ENCODE measurements around the gene IL33.

Gene IL33

DNA sequence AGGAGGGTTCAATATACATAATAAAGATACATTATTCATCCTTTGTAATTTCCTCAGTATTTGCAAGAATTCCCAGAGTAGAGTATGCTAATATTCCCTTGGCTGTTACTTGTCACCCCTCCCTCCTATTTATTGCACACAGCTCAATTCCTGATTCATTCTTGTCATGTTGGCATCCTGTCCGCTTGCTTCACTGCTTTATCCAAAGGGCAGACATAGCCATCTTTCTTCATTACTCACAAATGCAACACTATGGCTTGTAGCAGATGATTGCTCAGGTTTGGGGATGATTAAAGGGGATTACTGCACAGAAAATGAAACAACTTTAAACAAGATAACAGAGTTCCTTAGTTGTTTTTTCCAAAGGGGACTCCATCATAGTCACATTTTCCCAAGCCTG lies 1.2 kb upstream of the IL33 start:
- intact Hi-C loops (cut with DNase I), result no loop called here
- DNase-seq, result no peak

DNA sequence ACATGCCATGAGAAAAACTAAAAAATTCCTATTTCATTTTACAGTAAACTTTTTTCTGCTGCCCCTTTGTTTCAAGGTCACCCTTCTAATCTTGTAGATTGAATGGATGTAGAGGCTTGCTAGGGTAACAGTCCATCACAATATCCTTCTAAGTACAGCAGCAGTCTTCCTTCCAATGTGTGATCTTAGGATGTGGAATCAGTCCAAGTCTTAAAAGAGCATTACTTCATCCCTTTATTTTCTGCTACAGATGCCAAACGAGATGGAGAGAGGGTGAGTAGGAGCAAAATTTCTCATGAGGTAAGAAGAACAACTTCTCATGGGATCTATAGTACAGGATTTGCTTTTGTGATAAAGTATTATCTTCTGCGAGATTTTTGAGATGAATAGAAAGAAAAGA lies 704 bp upstream of the IL33 start:
- DNase-seq, result no peak
- intact Hi-C loops (cut with DNase I), result no loop called here

DNA sequence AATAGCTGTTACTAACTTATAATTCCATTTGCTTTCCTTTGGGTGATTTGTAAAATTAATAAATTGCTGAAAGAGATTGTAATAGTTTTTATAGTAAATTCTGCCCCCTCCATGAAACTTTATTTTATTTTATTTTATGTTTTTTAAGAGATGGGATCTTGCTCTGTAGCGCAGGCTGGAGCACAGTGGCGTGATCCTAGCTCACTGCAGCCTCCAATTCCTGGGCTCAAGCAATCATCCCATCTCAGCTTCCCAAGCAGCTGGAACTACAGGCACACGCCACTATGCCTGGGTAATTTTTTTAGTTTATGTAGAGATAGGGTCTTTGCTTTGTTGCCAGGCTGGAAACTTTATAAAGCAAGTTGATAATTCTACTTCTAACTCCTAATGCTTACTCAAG lies 395 bp downstream of the IL33 start:
- intact Hi-C loops (cut with DNase I), result no loop called here
- DNase-seq, result no peak

DNA sequence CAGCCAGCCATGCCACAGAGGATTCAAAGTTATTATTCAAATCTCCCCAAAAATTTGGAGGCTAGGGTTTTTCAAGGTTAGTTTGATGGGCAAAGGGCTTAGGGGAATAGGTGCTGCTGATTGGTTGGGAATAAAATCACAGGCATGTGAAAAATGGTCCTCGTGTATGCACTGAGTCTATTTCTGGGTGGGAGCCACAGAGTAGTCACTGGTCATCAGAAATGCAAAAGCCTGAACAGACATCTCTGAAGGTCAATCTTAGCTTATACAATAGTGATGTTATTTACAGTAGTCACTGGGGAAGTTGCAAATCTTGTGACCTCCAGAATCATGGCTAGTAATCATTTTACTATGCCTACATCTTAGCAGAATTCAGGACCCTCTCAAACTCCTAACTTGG lies 1.3 kb downstream of the IL33 start:
- intact Hi-C loops (cut with DNase I), result no loop called here

DNA sequence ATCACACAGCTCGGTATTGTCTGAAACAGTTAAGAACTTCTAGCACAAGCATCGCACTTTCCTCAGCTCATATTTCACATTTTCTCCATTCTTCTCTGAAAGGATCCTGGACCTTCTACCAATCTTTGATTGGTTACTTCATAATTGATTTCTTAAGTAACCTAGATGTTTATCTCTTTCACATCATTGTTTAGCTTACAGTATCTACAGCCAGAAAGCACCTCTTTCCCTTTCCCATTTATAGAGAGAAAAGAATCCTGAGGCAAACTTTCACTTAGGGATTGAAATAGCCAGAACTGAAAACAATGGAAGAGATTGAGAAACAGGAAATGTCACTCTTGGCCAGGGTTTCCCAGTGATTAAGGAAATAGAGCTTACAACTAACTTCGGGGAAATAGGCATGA lies 2.5 kb downstream of the IL33 start:
- intact Hi-C loops (cut with DNase I), result no loop called here
- no peak for DNase-seq

More for the DNA sequence above, 1.3 kb downstream of the IL33 start:
- no peak for DNase-seq

DNA sequence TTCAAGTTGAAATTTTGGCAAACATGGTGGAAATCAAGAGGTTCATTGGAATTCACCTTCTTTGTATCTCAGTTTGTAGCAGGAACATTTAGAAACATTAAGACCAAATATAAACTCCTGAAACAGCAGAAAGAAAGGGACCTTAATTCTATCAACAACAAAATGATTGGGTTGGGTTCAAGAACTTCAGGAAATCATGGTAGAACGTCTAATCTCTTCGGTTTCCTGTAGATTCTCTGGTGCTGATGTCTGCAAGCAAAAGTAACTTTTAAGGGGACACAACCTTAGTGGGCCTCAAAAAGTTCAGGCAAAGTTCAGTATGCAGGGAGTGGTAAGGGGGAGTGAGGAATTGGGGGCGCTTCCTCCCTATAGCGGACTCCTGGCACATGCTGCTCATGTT lies 3.4 kb downstream of the IL33 start:
- DNase-seq, result no peak
- intact Hi-C loops (cut with DNase I), result no loop called here

DNA sequence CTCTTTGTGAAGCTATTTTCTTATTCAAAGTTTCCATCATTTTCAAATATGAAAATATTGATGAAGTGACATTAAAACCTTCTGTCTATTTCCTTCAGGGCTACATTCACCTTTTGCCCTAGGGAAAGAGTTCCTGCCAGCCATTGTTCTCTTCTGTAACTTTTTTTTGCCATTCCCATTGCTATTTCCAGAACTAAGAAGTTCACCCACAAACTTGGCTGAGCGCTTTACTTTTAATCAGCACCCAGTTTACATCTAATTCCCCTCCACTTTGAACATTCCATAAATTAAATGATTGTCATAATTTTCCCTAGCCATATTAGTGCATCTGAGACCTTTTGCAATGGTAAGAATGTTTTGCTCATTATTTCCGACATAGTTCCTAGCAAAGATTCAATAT lies 4.4 kb downstream of the IL33 start:
- DNase-seq, result no peak
- intact Hi-C loops (cut with DNase I), result no loop called here

DNA sequence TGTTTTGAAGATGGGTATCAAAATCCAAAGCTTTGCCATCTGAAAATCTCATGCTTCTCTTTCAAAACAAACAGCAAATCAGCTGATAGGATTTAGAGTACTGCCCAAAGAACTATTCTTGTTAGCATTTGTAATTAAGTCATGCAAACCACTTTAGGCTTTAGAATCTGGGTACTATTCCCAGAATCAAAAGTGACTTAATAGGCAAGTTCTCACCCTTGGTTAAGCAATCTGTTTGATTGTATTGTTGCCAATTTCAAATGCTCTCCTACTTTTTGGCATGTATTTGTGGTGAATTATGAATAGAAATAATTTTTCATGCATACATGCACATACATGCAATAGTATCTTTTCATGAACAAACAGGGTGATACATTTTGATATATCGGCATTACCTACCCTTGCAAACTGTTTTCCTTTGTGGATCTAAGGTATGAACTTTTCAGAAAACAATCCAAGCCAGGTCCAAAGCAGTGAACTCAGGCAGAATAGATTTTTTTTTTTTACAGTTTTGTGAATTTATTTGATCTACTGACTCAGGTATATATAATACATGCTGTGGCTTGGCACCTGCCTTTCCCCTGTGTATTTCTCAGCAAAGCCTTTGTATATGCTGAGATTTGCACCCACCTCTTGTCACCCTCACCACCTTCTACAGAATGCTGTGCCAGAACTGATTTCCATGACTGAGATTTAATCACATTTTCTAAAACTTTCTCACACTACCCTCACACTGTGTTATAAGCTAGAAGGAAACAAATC lies 9.0 kb downstream of the IL33 start:
- no peak for DNase-seq
- intact Hi-C loops (cut with DNase I), result no loop called here

DNA sequence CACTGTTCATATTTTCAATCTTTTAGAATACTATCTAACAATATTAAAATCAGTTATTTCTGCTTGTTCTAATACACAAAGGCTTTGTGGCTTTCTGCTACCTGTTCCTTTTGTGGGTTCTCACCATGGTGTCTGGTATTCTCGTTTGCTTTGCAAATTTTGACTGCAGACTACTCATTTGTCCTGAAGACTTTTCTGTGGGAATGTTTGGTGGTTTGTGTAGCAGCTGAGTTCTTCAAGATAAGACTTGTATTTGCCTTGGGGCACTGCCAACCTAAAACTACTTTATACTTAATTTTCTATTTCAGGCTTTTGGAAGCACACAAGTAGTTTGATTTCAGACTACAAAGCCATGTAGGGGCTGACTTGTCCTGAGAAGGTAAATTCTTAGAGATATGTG lies 11.1 kb downstream of the IL33 start:
- intact Hi-C loops (cut with DNase I), result no loop called here
- DNase-seq, result no peak

DNA sequence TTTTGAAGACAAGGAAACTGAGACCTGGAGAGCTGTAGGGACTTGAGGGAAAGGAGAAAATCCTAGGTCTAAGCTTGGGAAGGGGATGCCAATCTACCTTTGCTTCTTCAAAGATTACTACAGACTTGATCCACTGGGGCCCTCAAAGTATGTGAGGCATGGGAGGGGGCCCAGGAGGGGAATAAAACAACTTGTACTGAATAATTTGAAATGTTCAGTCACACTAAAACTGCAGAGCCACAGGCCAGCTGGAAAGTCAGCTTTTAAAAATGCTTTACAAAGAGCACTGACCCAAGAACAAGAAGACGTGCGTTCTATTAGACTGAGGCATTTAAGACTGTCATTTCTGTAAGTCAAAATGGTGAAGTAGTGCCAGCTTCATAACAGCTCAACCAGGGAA lies 13.6 kb downstream of the IL33 start:
- intact Hi-C loops (cut with DNase I), result no loop called here
- no peak for DNase-seq

DNA sequence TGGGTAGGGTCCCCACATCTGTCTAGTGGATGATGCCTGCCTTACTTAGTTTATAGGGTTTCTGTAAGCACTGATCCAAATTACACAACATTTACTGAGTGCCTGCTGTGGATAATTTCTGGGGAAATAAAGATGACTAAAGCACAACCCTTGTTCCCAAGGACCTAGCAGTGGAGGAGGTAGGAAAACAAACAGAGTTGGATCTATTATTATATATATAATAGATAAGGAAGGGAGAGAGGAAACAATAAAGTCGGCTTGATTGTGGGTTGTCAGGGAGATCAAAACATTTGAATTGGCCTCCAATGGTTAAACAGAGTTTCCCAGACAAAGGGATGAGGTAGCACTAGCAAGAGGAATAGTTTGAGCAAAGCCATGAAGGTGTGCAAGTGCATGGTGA lies 14.0 kb downstream of the IL33 start:
- intact Hi-C loops (cut with DNase I), result no loop called here
- no peak for DNase-seq

DNA sequence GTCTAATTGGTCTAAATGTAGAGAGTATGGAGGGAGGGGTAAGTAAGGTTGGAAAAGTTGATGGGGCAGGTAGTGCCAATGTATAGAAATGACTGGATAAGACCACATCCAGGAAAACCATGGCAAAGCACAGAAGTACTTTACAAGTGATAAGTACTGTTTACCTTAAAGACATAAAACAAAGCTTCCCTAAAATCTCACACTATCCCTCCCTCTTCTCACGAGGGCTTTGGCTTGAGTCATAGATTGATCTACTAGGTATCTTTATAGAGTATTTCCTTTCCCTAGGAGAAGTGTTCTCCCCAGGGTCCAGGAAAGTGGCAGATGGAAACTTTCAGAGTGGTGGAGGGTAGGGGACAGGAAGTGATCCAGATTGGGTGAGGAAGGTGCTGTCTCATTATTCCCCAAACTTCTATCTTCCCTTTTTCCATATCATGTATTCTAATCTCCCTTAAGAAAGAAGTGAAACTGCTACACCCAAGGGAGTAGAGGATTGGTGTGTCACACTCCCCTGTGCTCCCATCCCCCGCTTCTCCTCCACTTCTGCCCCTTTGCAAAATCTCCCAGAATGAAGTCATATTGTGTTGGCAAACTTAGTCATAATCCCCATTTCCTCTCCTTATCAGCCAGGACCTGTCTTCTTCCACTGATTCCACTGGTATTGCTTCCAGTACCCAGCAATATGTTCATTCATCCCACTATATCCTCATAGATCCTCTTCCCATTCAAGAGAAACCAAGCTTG lies 14.6 kb downstream of the IL33 start:
- DNase-seq, result no peak
- intact Hi-C loops (cut with DNase I), result no loop called here

DNA sequence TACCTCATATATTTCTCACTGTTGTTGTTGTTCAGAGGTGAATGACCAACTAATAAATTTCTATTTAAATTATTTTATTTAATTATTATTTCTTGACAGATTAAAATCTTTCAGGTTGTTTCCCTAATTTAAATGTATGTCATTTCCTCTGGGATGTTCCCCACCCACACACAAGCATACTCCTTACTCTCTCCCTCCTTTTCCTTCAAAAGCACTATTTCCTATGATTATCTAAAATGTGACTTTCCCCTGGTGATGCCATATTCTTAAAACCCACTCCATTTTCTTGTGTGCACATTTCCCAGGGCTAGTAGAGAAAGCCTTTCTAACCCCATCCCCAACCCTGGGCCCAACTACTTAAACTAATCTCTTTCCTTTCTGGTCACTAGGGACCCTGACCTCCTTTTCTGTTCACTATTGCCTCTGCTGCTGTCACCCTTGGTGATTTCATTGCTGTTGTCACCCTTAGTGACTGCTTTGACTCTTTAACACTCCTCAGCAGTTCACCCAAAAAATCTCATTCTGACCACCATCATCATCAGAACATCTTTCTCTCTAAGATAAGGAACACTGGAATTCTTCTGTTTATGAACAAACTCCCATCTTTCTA lies 16.8 kb downstream of the IL33 start:
- intact Hi-C loops (cut with DNase I), result no loop called here
- DNase-seq, result no peak

DNA sequence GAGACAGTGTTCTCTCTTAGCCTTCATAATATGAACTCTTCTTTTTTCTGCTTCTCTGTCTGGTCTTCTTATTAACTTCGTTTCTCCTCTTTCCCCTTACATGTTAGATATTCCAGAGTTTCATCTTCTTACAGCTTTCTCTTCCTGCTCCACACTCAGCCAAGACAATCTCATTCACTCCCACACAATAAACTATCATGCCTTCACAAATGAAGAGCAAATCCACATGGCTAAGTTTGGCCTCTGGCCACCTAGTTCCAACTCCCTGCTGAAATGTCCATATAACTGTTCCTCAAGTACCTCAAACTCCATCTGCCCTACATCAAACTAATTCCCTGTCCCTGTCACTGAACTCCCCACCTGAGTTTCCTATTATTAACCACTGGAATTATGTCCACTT lies 18.4 kb downstream of the IL33 start:
- no peak for DNase-seq
- intact Hi-C loops (cut with DNase I), result no loop called here

DNA sequence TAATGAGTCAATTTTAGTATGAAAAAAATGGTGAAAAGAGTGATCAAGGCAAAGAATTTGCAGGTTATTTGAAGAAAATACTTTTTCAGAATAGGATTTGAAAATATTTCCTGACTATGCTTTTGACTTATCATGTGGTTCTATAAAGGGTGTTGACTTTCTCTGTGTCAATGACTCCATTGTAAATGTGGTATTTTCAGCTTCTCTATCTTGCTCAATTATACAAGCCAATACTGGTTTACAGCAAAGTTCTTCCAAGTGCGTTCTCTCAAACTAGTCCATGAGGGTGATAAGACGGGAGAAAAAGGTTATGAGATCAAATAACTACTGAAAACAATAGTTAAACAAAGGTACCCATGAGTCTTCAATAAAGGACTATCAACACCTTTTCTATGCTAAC lies 21.7 kb downstream of the IL33 start:
- intact Hi-C loops (cut with DNase I), result no loop called here
- no peak for DNase-seq

DNA sequence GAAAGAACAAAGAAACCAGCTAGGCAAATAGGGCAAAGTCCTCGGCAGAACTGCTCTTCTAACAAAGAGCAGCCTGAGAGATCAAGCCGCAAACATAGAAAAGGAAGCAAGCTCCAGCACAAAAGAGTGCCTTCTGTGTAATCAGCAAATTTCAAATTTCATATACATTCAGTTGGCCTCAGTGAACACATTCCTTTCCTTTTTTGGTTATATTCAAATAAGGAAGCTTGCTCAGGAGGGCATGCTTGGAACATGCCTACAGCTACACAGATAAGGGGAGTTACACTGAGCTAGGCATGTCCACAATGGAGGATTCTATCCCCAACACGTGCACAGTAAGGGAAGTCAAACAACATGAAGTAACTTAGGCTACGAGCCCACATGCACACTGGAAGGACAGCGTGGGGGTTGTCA lies 23.4 kb downstream of the IL33 start:
- intact Hi-C loops (cut with DNase I), result no loop called here
- no peak for DNase-seq

DNA sequence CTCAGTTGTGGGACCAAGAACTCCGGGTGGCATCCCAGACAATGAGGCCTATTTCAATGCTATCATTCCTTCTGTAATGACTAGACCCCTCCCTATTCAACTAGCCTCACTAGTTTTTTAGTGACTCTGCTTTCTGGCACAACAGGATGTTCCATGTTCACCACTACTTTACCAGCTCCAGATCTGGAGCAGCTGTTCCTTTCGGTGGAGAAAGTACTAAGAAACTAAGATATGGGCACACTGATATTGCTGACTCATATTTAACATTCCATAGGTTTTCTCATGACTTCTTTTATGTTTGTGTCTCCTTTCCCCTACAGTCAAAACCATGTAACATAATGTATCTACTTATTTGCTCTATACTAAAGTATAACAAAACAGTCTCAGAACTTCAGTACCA lies 24.1 kb downstream of the IL33 start:
- intact Hi-C loops (cut with DNase I), result no loop called here
- DNase-seq, result no peak

DNA sequence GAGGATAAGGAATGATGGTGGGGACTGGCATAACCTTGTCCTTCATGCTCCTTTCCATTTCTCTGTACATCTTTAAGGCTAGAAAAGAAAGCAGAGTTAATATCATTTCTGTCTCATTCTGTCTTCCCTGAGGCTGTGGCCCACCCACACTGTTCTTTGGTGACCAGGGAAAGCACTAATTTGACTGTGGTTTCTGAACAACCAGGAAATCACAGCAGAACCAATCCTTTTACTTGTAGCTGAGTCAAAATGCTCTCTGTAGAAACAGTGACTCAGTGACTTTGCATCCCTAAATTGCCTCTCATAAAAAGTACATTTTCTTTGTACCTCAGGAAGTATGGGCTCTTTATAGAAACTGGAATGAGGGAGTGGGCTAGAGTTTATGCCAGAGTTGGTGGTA lies 28.1 kb downstream of the IL33 start:
- DNase-seq, result no peak
- intact Hi-C loops (cut with DNase I), result no loop called here

DNA sequence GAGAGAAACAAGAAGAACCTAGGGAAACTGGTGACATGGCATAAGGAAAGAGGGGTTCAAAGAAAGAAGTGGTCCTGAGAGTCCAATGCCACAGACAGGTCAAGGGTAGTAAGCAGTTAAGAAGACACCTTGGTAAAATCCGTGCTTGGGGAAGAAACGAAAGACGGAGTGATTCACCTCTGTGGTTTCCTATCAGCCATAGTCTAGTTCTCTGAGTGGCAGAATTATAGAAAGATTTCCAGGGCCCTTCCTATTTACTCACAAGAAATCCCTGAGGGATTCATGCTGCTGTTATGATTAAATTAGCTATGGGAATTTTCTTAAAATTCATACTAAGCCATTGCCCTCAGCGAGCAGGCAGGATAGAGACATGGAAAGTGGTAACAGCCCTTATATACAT lies 31.7 kb downstream of the IL33 start:
- intact Hi-C loops (cut with DNase I), result no loop called here
- DNase-seq, result no peak

DNA sequence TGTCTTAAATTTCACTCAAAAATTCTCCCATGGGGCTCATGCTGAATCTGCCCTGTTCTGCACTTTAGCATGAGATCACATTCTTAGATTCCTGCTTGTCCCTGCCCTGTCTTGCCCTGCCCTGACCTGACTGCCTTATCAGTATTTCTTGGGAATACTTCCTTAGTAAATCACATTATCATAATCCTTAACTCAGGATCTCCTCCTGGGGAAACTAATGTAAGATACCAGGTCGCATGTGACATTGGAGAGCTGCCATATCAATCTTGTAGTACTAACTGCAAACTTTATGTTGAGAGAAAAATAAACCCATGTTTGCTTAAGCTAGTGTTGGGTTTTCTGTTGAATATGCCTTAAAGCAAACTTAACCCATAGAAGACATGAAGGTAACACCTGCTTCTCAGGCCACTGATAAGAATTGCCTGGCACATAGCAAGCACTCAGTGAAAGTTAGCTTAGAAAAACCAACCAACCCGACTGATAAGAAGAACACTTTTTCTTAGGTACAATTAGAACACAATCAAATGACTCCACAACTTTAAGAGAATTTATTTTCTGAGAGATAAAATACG lies 53.3 kb downstream of the IL33 start:
- DNase-seq, result no peak

More for the DNA sequence above, 53.3 kb downstream of the IL33 start:
- intact Hi-C loops (cut with DNase I), result no loop called here
